Peyer's patch (tissue), 4 donors: ENCODE results near the gene TMEM204.

Experiments
- CTCF ChIP-seq, 6 experiments: fragments of 450-650 bp in 4 of 6; fragments of 200-600 bp in 2 of 6; sonication (generic) in 1 of 6; IDR thresholded peaks; one replicate each; pipeline ENCODE4 v1.5.1; 2017 to 2019; ENCODE audit warnings: antibody characterized with exemption in 6 of 6, mild to moderate bottlenecking in 3 of 6, moderate library complexity in 1 of 6
- POLR2A ChIP-seq, 2 donors: fragments of 450-650 bp; IDR thresholded peaks; one replicate each; pipeline ENCODE4 v1.5.1; 2017; ENCODE audit warnings: antibody characterized with exemption in 2 of 2, mild to moderate bottlenecking in 2 of 2, moderate library complexity in 2 of 2

- TF ChIP-seq POLR2A (IDR thresholded peaks at IDR 0.05) (no peak), CTCF (IDR thresholded peaks at IDR 0.05) (no peak)
Observed at GRCh38 chr16:1542166-1542500, 8.7 kb downstream of the TMEM204 start.
